Measurements from ENCODE around the gene ECM2.

The ECM2 gene

GRCh38 chr9:92514635-92515034 is 21.2 kb downstream of the ECM2 start:
- H3K27ac ChIP-seq: no peak overlapping the region
- no peak for TF ChIP-seq CTCF (conservative IDR thresholded peaks at IDR 0.05)
- TF ChIP-seq ZFX (IDR thresholded peaks at IDR 0.05): no peak

GRCh38 chr9:92513349-92513748 is 22.4 kb downstream of the ECM2 start:
- H3K27ac ChIP-seq: no peak overlapping the region
- no peak for TF ChIP-seq CTCF (conservative IDR thresholded peaks at IDR 0.05)
- TF ChIP-seq ZFX (IDR thresholded peaks at IDR 0.05): no peak

GRCh38 chr9:92512622-92513021 is 23.2 kb downstream of the ECM2 start:
- no peak overlapping the region for H3K27ac ChIP-seq
- TF ChIP-seq ZFX (IDR thresholded peaks at IDR 0.05) (no peak), CTCF (conservative IDR thresholded peaks at IDR 0.05) (no peak)

- TF ChIP-seq ZFX (IDR thresholded peaks at IDR 0.05): no peak
- no peak for TF ChIP-seq CTCF (conservative IDR thresholded peaks at IDR 0.05)
- H3K27ac ChIP-seq: no peak overlapping the region
Measured at GRCh38 chr9:92510747-92511146, 25.0 kb downstream of the ECM2 start.

GRCh38 chr9:92509050-92509449 is 26.7 kb downstream of the ECM2 start:
- no peak for TF ChIP-seq ZFX (IDR thresholded peaks at IDR 0.05)
- no peak for TF ChIP-seq CTCF (conservative IDR thresholded peaks at IDR 0.05)
- H3K27ac ChIP-seq: no peak overlapping the region

GRCh38 chr9:92508018-92508820 is 27.6 kb downstream of the ECM2 start:
- TF ChIP-seq ZFX (IDR thresholded peaks at IDR 0.05) (no peak), CTCF (conservative IDR thresholded peaks at IDR 0.05) (no peak)
- no peak overlapping the region for H3K27ac ChIP-seq

GRCh38 chr9:92507496-92507895 is 28.3 kb downstream of the ECM2 start:
- TF ChIP-seq ZFX (IDR thresholded peaks at IDR 0.05) (no peak), CTCF (conservative IDR thresholded peaks at IDR 0.05) (no peak)
- H3K27ac ChIP-seq: no peak overlapping the region
